PFSK-1 (cell line): Measurements from ENCODE around the gene PC.

ENCODE experiments used
- POLR2AphosphoS5 ChIP-seq: IDR thresholded peaks from 2 replicates; pipeline ENCODE4 v1.6.1; 2012; ENCODE audit warnings: low read depth, mild to moderate bottlenecking, control low read depth, low read length, moderate library complexity
- SIN3A ChIP-seq: IDR thresholded peaks from 2 replicates; pipeline ENCODE4 v1.6.1; 2012; ENCODE audit warnings: mild to moderate bottlenecking, low read length, moderate library complexity, borderline replicate concordance; ENCODE audit not compliant: insufficient read depth

DNA sequence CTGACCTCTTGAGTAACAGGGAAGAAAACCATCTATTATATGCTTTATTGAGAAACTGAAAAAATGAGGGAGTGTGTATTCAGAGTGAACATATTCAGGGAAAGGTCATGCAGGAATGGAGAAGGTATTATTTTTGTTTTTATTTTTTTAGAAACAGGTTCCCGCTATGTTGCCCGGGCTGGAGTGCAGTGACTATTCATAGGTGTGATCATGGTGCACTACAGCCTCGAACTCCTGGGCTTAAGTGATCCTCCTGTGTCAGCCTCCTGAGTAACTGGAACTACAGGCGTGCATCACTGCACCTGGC, 123.7 kb downstream of the PC start:
- TF ChIP-seq SIN3A (no peak), POLR2AphosphoS5 (no peak)
